Measurements from ENCODE around the gene FSTL5. TPM values are rescaled to one million over a fixed set of nuclear protein-coding genes. Genes with fewer than 3 reads are reported as not detected.

The FSTL5 gene
- total RNA-seq, 4 donors from 2014 or later: not detected

- no peaks in the 10 kb centered on the region for H3K27me3 ChIP-seq
- H3K36me3 ChIP-seq: no peaks in the 10 kb centered on the region
- ATAC-seq (no peak), DNase-seq (no peak)
- intact Hi-C loops (cut with DNase I; ENCODE audit: low total_unique reads) (no loop called here), in situ Hi-C loops (cut with MboI; ENCODE audit: low sequenced_read_pairs in 4 of 4) (no loop called here)
- no peaks in the 10 kb centered on the region for H3K4me1 ChIP-seq
- no peak for TF ChIP-seq POLR2A (IDR thresholded peaks at IDR 0.05)
- TF ChIP-seq CTCF (IDR thresholded peaks at IDR 0.05 in 4 of 5, conservative IDR thresholded peaks at IDR 0.05 in 1 of 5): no peak
- H3K9me3 ChIP-seq: no peaks in the 10 kb centered on the region
- H3K27ac ChIP-seq: no peak overlapping the region
- H3K4me3 ChIP-seq: no peak overlapping the region
These were observed 88.1 kb downstream of the FSTL5 start for GRCh38 chr4:162075726-162076125.

GRCh38 chr4:162061214-162061613 is 102.6 kb downstream of the FSTL5 start:
- Histone ChIP-seq H3K27ac (no peak overlapping the region), H3K4me1 (no peaks in the 10 kb centered on the region), H3K27me3 (no peaks in the 10 kb centered on the region), H3K9me3 (no peaks in the 10 kb centered on the region), H3K4me3 (no peak overlapping the region), H3K36me3 (no peaks in the 10 kb centered on the region)
- in situ Hi-C loops (cut with MboI; ENCODE audit: low sequenced_read_pairs in 4 of 4): no loop called here
- TF ChIP-seq CTCF (IDR thresholded peaks at IDR 0.05 in 4 of 5, conservative IDR thresholded peaks at IDR 0.05 in 1 of 5): no peak
- TF ChIP-seq POLR2A (IDR thresholded peaks at IDR 0.05): no peak
- DNase-seq (no peak), ATAC-seq (no peak)
- intact Hi-C loops (cut with DNase I; ENCODE audit: low total_unique reads): no loop called here

GRCh38 chr4:162059656-162060055 is 104.1 kb downstream of the FSTL5 start:
- H3K36me3 ChIP-seq: no peaks in the 10 kb centered on the region
- no peaks in the 10 kb centered on the region for H3K27me3 ChIP-seq
- in situ Hi-C loops (cut with MboI; ENCODE audit: low sequenced_read_pairs in 4 of 4): no loop called here
- intact Hi-C loops (cut with DNase I; ENCODE audit: low total_unique reads): no loop called here
- H3K27ac ChIP-seq: no peak overlapping the region
- no peak for ATAC-seq
- no peak for DNase-seq
- H3K4me3 ChIP-seq: no peak overlapping the region
- H3K9me3 ChIP-seq: no peaks in the 10 kb centered on the region
- H3K4me1 ChIP-seq: no peaks in the 10 kb centered on the region
- TF ChIP-seq POLR2A (IDR thresholded peaks at IDR 0.05) (no peak), CTCF (IDR thresholded peaks at IDR 0.05 in 4 of 5, conservative IDR thresholded peaks at IDR 0.05 in 1 of 5) (no peak)

GRCh38 chr4:162056990-162057389 is 106.8 kb downstream of the FSTL5 start:
- no peak for TF ChIP-seq CTCF (IDR thresholded peaks at IDR 0.05 in 4 of 5, conservative IDR thresholded peaks at IDR 0.05 in 1 of 5)
- no peak for TF ChIP-seq POLR2A (IDR thresholded peaks at IDR 0.05)
- Histone ChIP-seq H3K27me3 (no peaks in the 10 kb centered on the region), H3K4me1 (no peaks in the 10 kb centered on the region), H3K9me3 (no peaks in the 10 kb centered on the region), H3K4me3 (no peak overlapping the region), H3K36me3 (no peaks in the 10 kb centered on the region), H3K27ac (no peak overlapping the region)
- ATAC-seq: no peak
- in situ Hi-C loops (cut with MboI; ENCODE audit: low sequenced_read_pairs in 4 of 4) (no loop called here), intact Hi-C loops (cut with DNase I; ENCODE audit: low total_unique reads) (no loop called here)
- DNase-seq: no peak

GRCh38 chr4:162046135-162046534 is 117.7 kb downstream of the FSTL5 start:
- Histone ChIP-seq H3K4me1 (no peaks in the 10 kb centered on the region), H3K9me3 (no peaks in the 10 kb centered on the region), H3K4me3 (no peak overlapping the region), H3K27me3 (no peaks in the 10 kb centered on the region), H3K27ac (no peak overlapping the region), H3K36me3 (no peaks in the 10 kb centered on the region)
- DNase-seq: no peak
- in situ Hi-C loops (cut with MboI; ENCODE audit: low sequenced_read_pairs in 4 of 4) (no loop called here), intact Hi-C loops (cut with DNase I; ENCODE audit: low total_unique reads) (no loop called here)
- no peak for ATAC-seq
- TF ChIP-seq POLR2A (IDR thresholded peaks at IDR 0.05): no peak
- no peak for TF ChIP-seq CTCF (IDR thresholded peaks at IDR 0.05 in 4 of 5, conservative IDR thresholded peaks at IDR 0.05 in 1 of 5)
